Endometrium (tissue), 2 donors: ENCODE measurements around the gene KCNQ2.

ENCODE experiments used
- FAIRE-seq: peaks from 2 replicates; lab custom pipeline; 2012; peaks lifted over from hg19 to GRCh38; lab: Jason Lieb, UNC
- donor health status: control.
- donor health status: control.

KCNQ2 gene

DNA sequence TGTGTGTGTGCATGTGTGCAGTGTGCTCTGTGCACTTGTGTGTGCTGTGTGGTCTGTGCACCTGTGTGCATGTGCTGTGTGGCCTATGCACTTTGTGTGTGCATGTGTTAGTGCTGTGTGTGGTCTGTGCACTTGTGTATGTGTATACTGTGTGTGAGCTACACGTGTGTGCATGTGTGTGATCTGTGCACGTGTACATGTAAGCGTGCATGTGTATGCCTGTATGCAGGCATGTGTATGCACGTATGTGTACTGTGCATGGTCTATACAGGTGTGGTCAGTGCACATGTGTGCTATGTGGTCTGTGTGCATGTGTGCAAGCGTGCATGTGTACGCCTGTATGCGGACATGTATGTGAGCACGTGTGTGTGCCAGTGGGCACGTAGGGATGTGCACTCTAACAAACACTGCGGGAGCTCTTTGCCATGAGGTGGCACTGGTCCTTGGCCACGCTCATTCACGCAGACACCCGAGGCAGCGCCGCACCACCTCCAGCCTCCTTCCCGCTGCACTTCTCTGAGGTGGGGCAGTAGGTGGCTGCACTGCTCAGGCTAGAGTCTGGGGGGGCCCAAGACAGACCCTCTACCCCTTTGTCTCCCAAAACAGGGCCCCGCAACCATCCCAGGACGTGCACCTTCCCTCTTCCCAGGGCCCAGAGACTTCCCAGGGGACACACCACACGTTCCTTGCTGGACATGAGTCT lies 68.9 kb downstream of the KCNQ2 start:
- no peak for FAIRE-seq

DNA sequence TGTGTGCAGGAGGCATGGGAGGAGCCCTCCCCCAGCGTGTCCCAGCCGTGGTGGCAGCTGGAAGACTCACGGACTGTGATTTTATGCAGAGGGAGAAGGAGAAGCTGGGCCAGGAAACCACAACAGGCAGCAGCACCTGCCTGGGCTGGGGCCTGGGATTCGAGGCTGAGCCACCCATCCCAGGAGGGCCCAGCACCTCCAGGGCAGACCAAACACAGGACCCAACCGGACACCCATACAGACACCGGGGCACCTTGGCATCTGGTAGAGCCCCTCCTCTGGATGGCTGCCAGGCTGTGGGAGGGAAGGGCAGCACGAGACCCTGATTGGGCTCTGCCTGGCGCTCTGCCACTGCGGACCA lies 69.6 kb downstream of the KCNQ2 start:
- no peak for FAIRE-seq

DNA sequence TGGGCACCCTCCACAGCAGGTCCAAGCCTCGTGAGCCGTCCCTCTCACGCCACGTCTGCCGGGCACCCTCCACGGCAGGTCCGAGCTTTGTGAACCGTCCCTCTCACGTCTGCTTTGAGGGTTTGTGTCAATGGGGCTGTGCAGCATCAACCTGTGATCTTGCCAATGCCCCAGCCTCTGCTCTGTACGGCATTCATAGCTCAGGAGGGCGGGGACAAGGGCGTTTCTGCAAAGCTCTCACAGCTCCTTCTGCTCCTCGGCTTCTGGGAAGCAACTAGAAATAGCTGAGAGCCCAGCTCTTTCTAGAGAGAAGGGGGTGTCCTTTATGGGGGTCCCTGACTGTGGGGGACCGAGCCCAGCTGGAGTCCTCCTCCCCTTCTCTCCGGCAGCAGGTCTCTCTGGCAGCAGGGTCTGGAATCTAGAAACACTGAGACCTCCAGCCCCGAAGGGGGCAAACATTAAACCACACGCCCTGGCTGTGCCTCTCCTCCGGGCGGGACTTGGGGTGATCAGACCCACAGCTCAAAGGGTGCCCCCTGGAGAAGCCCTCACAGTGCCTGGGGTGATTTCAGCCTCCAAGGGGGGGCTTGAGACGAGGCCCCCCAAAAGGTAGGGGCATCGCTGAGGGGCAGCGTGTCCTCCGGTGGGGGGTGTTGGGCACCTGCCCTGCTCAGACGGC lies 70.1 kb downstream of the KCNQ2 start:
- FAIRE-seq: no peak

DNA sequence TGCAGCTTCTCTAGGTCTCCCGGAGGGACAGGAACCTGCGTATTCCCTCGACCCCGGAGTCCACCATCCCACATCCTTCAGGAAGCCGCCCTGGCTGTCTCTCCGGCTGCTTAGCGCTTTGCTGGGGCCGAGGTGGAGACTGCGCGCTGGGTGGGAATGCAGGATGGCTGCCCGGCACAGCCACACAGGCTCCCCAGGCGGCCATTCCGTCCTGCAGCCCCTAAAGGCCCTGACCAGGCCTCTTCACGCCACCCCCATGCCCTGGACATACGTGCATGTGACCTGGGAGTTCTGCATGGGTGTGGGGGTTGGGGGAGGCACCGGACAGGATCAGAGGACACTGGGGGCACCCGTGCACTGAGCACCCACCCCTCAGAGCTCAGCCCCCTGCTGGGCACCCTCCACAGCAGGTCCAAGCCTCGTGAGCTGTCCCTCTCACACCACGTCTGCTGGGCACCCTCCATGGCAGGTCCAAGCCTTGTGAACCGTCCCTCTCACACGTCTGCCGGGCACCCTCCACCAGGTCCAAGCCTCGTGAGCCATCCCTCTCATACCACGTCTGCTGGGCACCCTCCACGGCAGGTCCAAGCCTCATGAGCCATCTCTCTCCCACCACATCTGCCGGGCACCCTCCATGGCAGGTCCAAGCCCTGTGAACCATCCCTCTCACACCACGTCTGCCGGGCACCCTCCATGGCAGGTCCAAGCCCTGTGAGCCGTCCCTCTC lies 70.9 kb downstream of the KCNQ2 start:
- FAIRE-seq: no peak

DNA sequence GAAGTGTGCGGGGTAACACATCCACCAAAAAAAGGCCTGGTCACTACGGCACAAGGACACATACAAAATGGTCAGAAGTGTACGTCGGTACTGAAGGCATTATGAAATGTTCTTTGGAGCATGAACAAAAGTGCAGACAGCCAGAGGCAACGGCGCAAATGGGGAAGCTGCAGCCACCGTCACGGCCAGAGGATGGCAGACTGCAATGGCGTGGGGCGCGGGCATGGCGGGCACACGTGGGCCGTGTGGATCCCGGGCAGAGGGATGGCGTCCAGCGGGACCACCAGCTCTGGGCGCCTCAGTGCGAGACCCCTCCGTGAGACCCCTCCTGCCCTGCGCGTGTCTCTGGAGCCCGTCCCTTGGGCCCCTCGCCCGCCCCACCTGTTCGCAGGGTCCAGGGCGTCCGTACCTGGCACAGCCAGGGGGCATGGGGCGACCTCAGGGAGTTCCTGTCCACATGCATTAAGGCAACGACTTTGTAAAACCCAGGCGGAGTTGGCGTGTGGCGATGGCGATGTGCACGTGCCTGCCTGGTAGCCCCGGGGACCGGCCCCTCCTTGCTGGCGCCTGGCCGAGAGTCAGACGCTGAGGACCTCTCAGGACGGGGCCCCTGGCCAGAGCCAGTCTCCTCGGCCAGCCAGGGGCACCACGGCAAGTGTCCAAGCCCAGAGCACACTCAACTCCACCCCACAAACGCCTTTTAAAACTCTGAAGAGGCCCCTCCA lies 71.8 kb downstream of the KCNQ2 start:
- no peak for FAIRE-seq

DNA sequence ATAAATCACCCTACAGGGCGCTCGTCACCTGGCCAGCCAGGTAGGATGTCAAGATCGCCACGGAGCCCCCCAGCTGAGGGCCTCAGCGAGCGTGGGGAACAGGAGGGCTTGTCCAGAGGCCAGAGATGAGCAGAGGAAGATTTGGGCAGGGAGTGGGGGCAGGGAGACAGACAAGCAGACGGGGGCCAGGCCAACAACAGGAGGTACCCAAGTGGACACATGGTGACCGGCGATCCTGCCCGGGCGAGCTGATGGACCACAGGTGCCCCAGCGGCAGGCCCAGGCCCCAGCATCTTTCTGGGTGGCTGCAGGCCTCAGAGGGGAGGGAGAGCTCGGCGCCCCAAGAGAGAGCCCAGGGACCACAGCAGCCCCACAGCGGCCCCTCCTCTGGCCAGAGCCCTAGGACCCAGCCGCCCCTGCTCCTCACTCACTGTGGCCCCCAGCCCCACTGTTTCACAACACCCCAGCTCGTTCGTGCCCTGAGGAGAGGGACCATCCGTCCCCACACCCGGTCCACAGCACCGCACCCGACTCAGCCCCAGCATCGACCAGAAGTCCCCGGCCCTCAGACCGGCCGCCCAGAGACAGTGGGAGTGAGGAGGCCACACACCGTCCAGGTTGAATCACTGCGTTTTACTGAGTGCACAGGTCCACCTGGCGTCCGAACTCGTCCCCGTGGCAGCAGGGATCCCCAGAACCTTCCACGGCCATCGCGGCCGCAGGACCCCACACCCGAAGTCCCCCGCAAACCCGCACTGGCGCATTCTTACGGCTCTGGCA lies 72.7 kb downstream of the KCNQ2 start:
- no peak for FAIRE-seq

DNA sequence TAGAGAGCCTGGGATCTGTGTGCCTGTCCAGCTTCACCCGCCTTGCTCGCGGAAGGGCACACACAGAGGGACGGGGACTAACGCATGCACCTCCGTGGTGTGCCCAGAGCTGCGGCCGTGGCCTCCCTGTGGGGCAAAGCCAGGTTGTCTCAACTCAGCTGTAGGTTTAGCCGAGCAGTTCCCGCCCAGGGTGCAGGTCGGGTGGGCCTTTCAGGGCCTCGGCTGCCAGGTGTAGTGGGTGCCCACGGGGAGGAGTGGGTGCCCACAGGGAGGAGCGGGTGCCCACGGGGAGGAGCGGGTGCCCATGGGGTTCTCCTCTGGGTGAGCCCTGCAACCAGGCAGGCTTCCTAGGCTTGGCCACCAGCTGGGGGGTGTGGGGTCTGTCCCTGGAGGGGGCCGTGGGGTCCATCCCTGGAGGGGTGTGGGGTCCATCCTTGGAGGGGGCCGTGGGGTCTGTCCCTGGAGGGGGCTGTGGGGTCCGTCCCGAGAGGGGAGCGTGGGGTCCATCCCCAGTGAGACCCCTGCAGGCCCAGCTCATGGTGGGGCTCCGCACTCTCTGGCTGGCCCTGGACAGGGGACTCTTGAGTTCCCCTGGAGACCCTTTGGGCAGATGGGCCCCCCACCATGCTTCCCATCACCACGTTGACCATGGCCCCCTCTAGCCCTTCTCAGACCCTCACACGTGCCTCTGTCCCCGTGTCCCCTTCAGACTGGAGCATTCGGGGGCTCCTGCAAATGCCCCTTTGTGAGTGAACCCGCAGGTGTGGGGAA lies 73.5 kb downstream of the KCNQ2 start:
- no peak for FAIRE-seq

DNA sequence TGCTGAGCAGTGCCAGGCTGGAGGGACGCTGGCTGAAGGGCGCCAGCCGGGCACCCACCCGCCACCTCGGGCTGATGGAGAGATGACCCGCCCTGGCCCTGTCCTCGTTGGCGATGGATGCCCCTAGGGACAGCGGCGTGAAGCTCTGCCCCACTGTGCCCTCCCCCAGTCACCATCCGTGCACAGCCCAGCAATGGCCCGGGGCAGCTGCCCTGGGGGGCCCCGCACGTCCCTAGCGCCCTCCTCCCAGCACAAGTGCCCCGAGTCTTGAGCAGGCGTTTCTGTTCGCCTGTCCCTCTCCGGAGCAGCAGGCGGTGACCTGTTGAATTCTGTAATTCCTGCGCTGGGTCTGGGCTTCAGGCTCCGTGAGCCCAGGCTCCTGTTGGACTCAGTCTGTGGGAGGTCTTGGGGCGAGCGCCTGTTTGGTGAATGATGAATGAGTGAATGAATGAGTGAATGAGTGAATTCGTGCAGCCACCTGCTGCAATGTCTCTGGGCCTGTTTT lies 74.5 kb downstream of the KCNQ2 start:
- no peak for FAIRE-seq

DNA sequence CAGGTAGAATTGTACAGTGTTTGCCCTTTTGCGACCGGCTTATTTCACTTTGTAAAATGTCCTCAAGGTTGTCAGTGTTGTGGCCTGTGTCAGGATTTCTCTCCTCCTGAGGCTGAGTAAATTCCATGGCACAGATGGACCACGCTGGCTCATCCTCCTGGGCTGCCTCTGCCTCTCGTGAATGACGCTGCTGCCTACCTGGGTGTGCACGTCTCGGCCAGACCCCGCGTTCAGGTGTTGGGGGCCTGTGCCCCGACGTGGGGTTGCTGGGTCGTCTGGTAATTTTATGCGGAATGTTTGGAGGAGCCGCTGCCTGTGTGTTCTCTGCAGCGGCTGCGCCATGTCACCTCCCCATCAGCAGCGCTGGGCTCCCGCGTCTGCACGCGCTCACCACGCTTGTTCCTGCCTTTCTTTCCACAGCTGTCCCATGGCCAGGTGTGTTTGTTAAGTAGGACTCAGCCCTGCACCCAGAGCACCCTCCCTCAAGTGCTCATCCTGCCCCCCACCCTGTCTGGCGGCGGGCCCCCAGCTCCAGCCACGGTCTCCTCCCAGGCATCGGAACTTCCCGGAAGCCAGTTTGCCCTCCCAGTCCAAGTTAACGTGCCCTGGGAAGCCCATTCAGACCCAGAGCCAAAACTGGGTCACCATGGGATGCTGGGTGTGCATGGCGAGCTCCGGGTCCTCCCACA lies 75.2 kb downstream of the KCNQ2 start:
- no peak for FAIRE-seq

DNA sequence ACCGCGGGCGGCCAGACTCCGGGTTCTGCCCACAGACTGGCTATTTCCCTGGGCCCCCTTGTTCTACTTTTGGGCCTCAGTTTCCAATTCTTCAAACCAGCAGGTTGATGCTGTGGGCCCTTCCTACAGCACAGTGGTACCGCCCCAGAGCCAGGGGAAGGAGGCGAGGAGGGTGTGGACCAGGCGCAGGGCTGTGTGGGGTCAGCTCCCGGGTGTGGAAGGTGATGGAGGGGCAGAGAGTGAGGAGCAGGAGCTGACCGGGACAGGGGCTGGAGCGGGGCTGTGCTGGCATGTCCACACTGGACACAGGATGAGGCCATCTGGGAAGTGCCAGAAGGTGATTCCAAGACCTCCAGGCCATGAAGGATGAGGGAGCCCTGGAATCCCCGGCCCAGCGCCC lies 76.2 kb downstream of the KCNQ2 start:
- no peak for FAIRE-seq

DNA sequence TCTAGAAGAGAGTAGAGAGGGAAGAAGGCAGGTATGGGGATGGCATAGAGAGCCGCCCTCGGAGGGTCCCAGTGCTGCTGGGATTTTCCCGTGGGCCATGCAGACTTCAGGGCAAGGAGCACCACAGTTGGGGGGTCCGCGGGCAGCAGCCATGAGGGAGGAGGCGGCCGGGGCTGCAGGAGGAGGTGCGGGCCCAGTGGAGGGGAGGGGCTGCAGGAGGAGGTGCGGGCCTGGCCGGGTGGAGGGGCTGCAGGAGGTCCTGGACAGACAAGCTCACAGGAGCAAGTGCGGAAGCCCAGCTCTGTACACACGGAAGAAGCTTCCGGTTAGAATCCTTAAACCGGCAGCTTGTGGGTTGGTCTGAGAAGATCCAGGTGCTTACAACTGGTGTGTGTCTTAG lies 76.7 kb downstream of the KCNQ2 start:
- FAIRE-seq: no peak

DNA sequence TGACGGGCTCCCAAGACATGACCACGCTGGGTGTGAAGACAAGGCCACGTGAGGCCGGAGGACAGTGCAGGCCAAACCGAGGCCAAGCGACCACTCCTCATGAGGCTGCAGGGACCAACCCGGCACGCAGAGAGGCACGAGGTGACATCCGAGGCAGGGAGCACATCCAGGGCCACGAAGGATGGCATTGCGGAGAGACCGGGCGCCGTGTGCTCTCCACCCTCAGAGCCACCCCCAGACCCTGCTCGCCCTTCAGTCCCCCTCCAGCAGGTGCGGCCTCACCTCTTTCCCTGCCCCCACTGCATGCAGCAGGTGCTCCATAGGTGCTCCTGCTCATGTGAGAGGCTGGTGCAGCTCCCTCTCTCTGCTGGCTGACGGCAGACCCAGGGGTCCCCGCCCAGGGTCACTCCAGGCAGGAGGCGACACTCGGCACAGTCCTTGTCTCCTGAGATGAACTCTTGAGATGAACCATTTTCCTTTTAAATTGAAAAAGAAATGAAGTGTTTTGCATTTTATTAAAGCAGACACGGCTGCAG lies 77.5 kb downstream of the KCNQ2 start:
- FAIRE-seq: no peak

DNA sequence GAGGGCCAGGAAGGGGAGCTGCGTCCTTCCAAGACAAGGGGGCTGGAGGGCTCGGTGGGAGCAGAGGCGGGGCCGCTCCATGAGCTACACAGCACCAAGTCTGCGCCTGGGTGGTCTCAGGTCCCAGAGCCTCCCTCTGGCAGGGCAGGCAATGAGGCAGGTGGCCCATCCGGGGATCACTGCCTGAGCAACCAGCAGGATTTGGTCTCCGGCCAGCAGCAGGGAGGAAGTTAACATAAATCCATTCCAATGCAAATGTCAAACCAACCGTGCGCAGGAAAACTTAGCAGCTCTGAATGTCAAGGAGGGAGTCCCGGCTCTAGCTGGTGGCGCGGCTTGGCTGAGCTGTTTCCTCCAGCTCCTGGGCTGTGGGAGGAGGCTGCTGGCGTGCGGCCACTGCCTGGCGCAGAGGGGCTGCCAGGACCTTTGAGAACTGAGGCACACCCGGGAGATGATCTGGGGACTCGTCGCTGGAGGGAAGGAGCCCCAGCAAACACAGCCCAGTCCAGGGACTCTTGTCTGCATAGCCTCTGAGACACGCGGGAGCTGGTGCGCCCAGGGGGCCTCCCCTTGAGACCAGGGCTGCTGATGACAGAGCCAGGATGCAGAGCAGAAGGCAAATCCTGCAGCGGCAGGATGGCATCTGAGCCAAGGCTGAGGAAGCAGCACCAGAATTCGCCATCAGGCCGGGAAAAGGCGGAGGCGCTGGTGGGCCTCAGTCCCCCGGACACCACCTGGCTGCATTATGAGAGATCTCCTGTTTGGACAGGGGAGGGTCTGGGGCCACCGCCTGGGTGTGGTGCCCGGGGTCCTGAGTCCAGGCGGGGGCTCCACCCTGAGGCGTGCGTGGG lies 78.2 kb downstream of the KCNQ2 start:
- no peak for FAIRE-seq

DNA sequence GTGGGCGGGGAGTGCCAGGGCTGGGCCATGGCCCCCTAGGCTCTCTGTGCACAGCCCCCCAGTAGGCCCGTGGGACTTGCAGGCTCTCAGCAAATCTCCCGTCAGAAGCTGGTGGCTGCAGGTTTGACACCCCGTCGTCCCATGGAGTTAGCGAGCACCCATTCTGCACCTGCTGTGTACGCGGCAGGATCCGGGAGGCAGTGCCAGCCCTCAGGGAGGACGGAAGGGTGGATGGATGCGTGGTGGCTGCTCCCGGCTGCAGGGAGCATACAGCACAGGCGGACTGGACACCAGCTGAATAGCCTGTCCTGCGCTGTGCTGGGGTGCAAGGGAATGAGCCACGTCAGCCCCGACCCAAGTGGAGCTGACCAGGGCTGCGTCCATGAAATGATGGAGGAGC lies 78.9 kb downstream of the KCNQ2 start:
- no peak for FAIRE-seq

DNA sequence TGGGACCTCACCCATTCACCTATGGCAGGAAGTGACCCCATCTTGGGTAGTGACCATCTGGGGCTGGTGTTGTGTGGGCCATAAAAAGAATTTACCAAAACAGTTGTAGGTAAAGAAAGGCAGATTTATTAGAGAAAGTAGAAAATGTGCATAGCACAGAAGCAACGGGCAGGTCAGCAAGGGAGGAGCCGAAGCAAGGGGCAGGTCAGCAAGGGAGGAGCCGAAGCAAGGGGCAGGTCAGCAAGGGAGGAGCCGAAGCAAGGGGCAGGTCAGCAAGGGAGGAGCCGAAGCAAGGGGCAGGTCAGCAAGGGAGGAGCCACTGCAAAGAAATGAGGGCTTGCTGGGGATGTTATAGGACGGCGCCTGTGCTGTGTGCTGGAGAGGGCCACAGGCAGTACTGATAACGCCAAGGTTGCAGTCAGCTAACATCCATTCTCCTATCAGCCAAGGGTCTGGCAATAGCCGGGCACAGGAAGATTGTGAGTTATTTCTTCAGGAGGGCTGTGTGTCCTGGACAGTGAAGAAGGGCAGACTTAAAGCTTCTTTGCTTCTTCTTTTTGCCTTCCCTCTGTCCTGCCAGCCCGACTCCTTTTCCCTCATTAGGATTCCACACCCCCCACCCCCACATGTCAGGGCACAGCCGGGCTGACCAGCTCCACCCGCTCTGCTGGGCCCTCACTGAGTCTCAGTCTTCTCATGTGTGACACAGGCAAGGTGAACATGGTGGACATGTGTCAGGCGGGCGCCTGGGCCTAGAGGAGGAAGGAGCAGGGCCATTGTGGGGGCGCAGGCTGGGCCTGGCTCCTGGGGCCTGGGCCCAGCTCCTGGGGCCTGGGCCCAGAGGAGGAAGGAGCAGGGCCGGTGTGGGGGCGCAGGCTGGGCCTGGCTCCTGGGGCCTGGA lies 79.7 kb downstream of the KCNQ2 start:
- no peak for FAIRE-seq

DNA sequence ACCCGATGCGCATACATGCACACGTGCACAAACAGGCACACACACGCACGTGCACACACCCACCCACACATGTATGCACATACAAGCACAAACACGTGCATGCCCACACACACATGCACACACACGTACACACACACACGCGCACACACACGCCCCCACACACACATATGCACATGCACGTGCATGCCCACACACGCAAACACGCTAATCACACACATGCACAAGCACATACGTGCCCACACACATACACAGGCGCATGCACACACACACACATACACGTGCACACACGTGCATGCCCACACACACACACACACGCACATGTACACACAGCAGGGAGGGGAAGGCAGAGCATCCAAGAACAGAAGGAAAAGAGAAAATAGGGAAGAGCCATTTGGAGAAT lies 84.5 kb downstream of the KCNQ2 start:
- FAIRE-seq: no peak

DNA sequence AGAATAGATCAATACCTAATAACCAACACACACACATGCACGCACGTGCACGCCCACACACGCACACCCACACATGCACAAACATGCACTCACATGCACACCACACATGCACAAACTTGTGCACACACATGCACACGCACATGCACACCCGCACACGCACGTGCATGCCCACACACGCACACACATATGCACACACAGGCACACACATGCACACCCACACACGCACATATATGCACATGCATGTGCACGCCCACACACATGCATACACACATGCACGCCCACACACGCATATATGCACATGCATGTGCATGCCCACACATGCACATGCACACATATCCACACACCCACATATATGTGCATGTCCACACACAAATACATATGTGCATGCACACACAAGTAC lies 85.1 kb downstream of the KCNQ2 start:
- FAIRE-seq: no peak

DNA sequence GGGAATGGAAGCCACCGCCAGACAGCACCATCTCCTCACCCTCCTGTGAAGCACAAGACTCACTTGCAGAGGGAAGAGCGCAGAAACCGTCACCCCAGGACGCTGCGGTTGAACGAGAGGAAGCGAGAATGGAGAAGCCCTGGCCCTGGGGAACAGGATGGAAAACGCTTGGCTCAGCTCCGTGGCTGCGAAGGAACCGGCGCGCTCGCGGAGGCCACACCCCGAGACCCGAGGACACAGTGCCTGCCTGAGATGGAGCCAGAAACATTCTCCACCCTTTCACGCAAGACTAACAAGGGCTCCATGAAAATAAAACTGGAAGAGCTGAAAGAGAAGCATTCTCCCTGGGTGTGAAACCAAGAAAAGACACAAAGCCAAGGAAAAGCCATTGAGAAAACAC lies 86.0 kb downstream of the KCNQ2 start:
- no peak for FAIRE-seq
